GM12878 (cell line): ENCODE results near the gene CFAP299. TPM values are rescaled to one million over a fixed set of nuclear protein-coding genes. Genes with fewer than 3 reads are reported as not detected.

Experiments used
- ATAC-seq: fragments of 200-7000 bp; cut with Tn5 transposase; 3 replicates; pipeline ENCODE4 v1.9.1; 2020; ENCODE audit warnings: mild to moderate bottlenecking, moderate library complexity
- BruUV-seq: library from RNA; stranded (reverse); fragments of 400-500 nt; replicated peaks from 2 replicates; lab custom pipeline; 2021; lab: Mats Ljungman, UMichigan
- CTCF ChIA-PET: fragments of 300-600 bp; sonication (Branson Sonifier 250); formaldehyde crosslinking; extraction: SDS; loops from one replicate; lab custom pipeline; 2021; ENCODE audit warnings: inconsistent platforms; lab: Yijun Ruan, JAX
- POLR2A ChIA-PET: fragments of 350-600 bp; formaldehyde crosslinking; extraction: SDS; loops from one replicate; lab custom pipeline; 2021; ENCODE audit warnings: inconsistent platforms; lab: Charles Lee
- RAD21 ChIA-PET: fragments of 300-600 bp; sonication (Branson Sonifier 250); formaldehyde crosslinking; loops from one replicate; lab custom pipeline; 2023; ENCODE audit warnings: antibody characterized with exemption; ENCODE audit not compliant: unreplicated experiment; lab: Charles Lee
- SMC1A ChIA-PET: fragments of 300-600 bp; sonication (Branson Sonifier 250); formaldehyde crosslinking; loops from one replicate; lab custom pipeline; 2023; ENCODE audit not compliant: unreplicated experiment, uncharacterized antibody; lab: Charles Lee
- DNase-seq: peaks from one replicate; pipeline ENCODE4 v3.0.0-alpha.2; 2011; ENCODE audit warnings: low read depth, low spot score
- FAIRE-seq: peaks from 3 replicates; lab custom pipeline; 2011; peaks lifted over from hg19 to GRCh38; lab: Jason Lieb, UNC
- H2AFZ ChIP-seq: 2 replicates; pipeline ENCODE4 v1.6.0; 2011; ENCODE audit warnings: low read depth, low read length, control low read depth; ENCODE audit not compliant: control insufficient read depth
- H3K27ac ChIP-seq: 2 replicates; pipeline ENCODE4 v1.5.1; 2011; ENCODE audit warnings: control low read depth; ENCODE audit not compliant: control insufficient read depth, insufficient read depth
- H3K27me3 ChIP-seq, 2 experiments: replicated peaks in 1 of 2; 2 replicates each; pipeline versions ENCODE4 v1.6.0 to v1.6.1; 2011; ENCODE audit warnings: low read length in 1 of 2; ENCODE audit not compliant: control insufficient read depth in 2 of 2, insufficient read depth in 2 of 2
- H3K36me3 ChIP-seq, 2 experiments: 2 replicates each; pipeline ENCODE4 v1.5.1; 2011; ENCODE audit warnings: low read length in 1 of 2; ENCODE audit not compliant: control insufficient read depth in 2 of 2, insufficient read depth in 2 of 2
- H3K4me1 ChIP-seq: 2 replicates; pipeline ENCODE4 v1.6.1; 2011; ENCODE audit warnings: mild to moderate bottlenecking, low read length, moderate library complexity, mixed read lengths; ENCODE audit not compliant: control insufficient read depth, insufficient read depth
- H3K4me2 ChIP-seq: 2 replicates; pipeline ENCODE4 v1.6.0; 2011; ENCODE audit warnings: control low read depth; ENCODE audit not compliant: control insufficient read depth, insufficient read depth
- H3K4me3 ChIP-seq: fragments of 200-600 bp; sonication (generic); 2 replicates; pipeline ENCODE4 v1.5.1; 2016
- H3K79me2 ChIP-seq: 2 replicates; pipeline ENCODE4 v1.6.0; 2011; ENCODE audit warnings: low read length; ENCODE audit not compliant: control insufficient read depth, insufficient read depth
- H3K9ac ChIP-seq: 2 replicates; pipeline ENCODE4 v1.8.0; 2011; ENCODE audit warnings: low read length, control low read depth, mixed read lengths; ENCODE audit not compliant: control insufficient read depth, insufficient read depth
- H3K9me3 ChIP-seq: replicated peaks from 3 replicates; pipeline ENCODE4 v1.5.1; 2011; ENCODE audit warnings: mild to moderate bottlenecking, low read length; ENCODE audit not compliant: control insufficient read depth, insufficient read depth
- H4K20me1 ChIP-seq: 2 replicates; pipeline ENCODE4 v1.6.0; 2011; ENCODE audit not compliant: control insufficient read depth, insufficient read depth
- E4F1 ChIP-seq: fragments of 450-650 bp; IDR thresholded peaks from 2 replicates; pipeline ENCODE4 v1.6.1; 2018; ENCODE audit warnings: borderline replicate concordance, mild to moderate bottlenecking; ENCODE audit not compliant: partially characterized antibody
- EED ChIP-seq: sonication (generic); IDR thresholded peaks from 2 replicates; pipeline ENCODE4 v1.6.1; 2016; ENCODE audit warnings: antibody characterized with exemption, low read depth
- PML ChIP-seq: IDR thresholded peaks from 2 replicates; pipeline ENCODE4 v1.6.1; 2012; ENCODE audit warnings: low read length, inconsistent platforms
- STAT3 ChIP-seq: IDR thresholded peaks from 2 replicates; pipeline ENCODE4 v1.6.1; 2011; ENCODE audit warnings: low read depth, low read length, improper control_type of control experiment
- WGBS: methylation state at CpG from one replicate; pipeline ENCODE4 v1.1.6; 2016; ENCODE audit warnings: low lambda C conversion rate; ENCODE audit not compliant: insufficient replicate concordance, insufficient coverage; ENCODE audit errors: missing lambda C conversion rate; 5-methylcytosine and 5-hydroxymethylcytosine counted together
- in situ Hi-C: fragments of 300-500 bp; cut with MboI; formaldehyde crosslinking; loops from 9 replicates; pipeline ENCODE4 v1.14.3; 2018; ENCODE audit warnings: mixed read lengths
- intact Hi-C: fragments of 100-400 bp; cut with micrococcal nuclease; formaldehyde crosslinking; loops from one replicate; pipeline ENCODE4 v1.14.2; 2022; ENCODE audit not compliant: unreplicated experiment
- polyA plus RNA-seq, 11 experiments: library from polyadenylated mRNA; depleted of rRNA in 4 of 11; unstranded in 6 of 11; stranded (reverse) in 5 of 11; fragments of >200 nt; fragmentation: Nextera tagmentation in 4 of 11; fragmentation: Illumina TruSeq in 1 of 11; extraction: Ambion mirVana in 4 of 11; extraction: Trizol in 1 of 11; gene quantifications; 1 replicate in 1 of 11; 2 replicates in 10 of 11; pipeline versions ENCODE4 v1.2.1 to v1.2.3, GENCODE V29; 2011 to 2016; ENCODE audit warnings: inconsistent platforms in 2 of 11, missing spikeins in 2 of 11, low read depth in 1 of 11
- total RNA-seq, 4 experiments: library from RNA; depleted of rRNA in 3 of 4; stranded (reverse); fragments of >200 nt in 3 of 4; fragmentation: Illumina TruSeq in 1 of 4; extraction: Trizol in 1 of 4; gene quantifications; 2 replicates each; pipeline versions ENCODE4 v1.2.1 to v1.2.3, GENCODE V29; 2013 to 2021
- TF ChIP-seq, protein P1 (sequence below): IDR thresholded peaks from 2 replicates; pipeline ENCODE4 v1.6.1; 2011; ENCODE audit warnings: low read depth, mild to moderate bottlenecking, low read length, moderate library complexity, borderline replicate concordance; ENCODE audit errors: extremely low read depth
- TF ChIP-seq, protein P2 (sequence below): fragments of 450-650 bp; IDR thresholded peaks from 2 replicates; pipeline ENCODE4 v1.6.1; 2017; ENCODE audit warnings: mild to moderate bottlenecking, moderate library complexity

CFAP299 gene
- total and polyA plus RNA-seq, 10 of the 15 experiments (the other 5 are each of a cell fraction or from before 2014, with no cell fraction given) = 0.06 to 0.34 TPM; not detected in 8

DNA sequence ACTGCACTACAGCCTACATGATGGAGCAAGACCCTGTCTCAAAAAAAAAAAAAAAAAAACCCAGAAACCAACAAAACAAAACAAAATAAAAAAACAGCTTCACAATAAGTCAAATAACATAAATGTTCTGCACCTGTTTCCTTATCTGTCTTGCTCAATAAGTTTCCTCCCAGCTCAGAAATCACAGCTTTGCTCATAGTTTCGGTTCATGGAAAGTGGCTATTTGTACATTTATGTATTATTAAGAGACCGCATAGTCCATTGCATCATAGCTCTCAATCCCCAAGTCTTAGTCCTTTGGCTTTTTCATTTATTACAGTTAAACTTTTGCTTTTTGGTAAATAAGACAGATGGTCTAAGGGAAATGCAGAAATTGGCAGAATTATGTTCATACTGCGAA lies 24.4 kb upstream of the CFAP299 start:
- CTCF ChIA-PET = interaction anchor here (1.0 kb wide), 1 partner anchor 90 kb away, joined by 3 read pairs; no protein-coding TSS in a partner anchor
- no peak overlapping the region for H3K27ac ChIP-seq
- POLR2A ChIA-PET = interaction anchor here (0.6 to 0.7 kb wide), 2 partner anchors 19 to 1530 kb away, joined by 3 to 5 read pairs; no protein-coding TSS in a partner anchor
- no peak for TF ChIP-seq E4F1
- TF ChIP-seq, protein P1, sequence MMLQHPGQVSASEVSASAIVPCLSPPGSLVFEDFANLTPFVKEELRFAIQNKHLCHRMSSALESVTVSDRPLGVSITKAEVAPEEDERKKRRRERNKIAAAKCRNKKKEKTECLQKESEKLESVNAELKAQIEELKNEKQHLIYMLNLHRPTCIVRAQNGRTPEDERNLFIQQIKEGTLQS = no peak
- no peak for FAIRE-seq
- DNase-seq = no peak
- H3K4me2 ChIP-seq = no peak overlapping the region
- SMC1A ChIA-PET = interaction anchor here (0.9 to 1.7 kb wide), 2 partner anchors 12 to 91 kb away, joined by 4 to 6 read pairs; no protein-coding TSS in a partner anchor
- 32% methylated on average over 3 of the region's 3 CpGs for WGBS
- no peaks in the 10 kb centered on the region; a peak in 1 of 4 replicates for H3K27me3 ChIP-seq
- intact Hi-C loops (no loop called here), in situ Hi-C loops (no loop called here)
- H3K79me2 ChIP-seq = no peaks in the 10 kb centered on the region
- RAD21 ChIA-PET = no interaction called here
- H4K20me1 ChIP-seq = no peaks in the 10 kb centered on the region
- H3K4me1 ChIP-seq = no peaks in the 10 kb centered on the region
- H3K4me3 ChIP-seq = no peak overlapping the region
- BruUV-seq = no TSS peak
- ATAC-seq = no peak
- no peak overlapping the region for H3K9ac ChIP-seq
- H2AFZ ChIP-seq = no peak overlapping the region
- H3K9me3 ChIP-seq = no peaks in the 10 kb centered on the region
- H3K36me3 ChIP-seq = no peaks in the 10 kb centered on the region

DNA sequence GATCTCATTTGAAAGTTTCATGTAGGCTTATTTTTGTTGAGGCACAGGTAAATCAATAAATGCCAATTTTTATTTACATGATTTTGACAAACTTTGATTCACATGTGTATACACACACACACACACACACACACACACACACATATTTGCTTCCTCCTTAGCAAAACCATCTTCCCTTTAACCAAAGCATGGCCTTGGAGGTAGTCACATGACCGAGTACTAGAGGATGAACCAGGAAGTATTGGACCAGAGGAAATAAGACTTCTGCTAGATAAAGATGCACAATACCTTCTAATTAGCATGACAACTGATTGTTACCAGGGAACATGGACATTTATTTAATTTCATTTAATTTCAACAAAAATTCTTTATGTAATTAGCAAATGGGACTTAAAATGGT lies 23.4 kb upstream of the CFAP299 start:
- FAIRE-seq (no peak), ATAC-seq (no peak), DNase-seq (no peak)
- SMC1A ChIA-PET = no interaction called here
- CTCF ChIA-PET = no interaction called here
- Histone ChIP-seq H3K79me2 (no peaks in the 10 kb centered on the region), H3K4me1 (no peaks in the 10 kb centered on the region), H3K4me2 (no peak overlapping the region), H4K20me1 (no peaks in the 10 kb centered on the region), H3K9ac (no peak overlapping the region), H2AFZ (no peak overlapping the region), H3K9me3 (no peaks in the 10 kb centered on the region), H3K27me3 (no peaks in the 10 kb centered on the region; a peak in 1 of 4 replicates), H3K36me3 (no peaks in the 10 kb centered on the region), H3K4me3 (no peak overlapping the region), H3K27ac (no peak overlapping the region)
- intact Hi-C loops = no loop called here
- WGBS = 0% methylated on average over 1 of the region's 1 CpG
- POLR2A ChIA-PET = no interaction called here
- BruUV-seq = no TSS peak
- TF ChIP-seq STAT3 (no peak), E4F1 (no peak), PML (no peak), EED (no peak)
- TF ChIP-seq, protein P2, sequence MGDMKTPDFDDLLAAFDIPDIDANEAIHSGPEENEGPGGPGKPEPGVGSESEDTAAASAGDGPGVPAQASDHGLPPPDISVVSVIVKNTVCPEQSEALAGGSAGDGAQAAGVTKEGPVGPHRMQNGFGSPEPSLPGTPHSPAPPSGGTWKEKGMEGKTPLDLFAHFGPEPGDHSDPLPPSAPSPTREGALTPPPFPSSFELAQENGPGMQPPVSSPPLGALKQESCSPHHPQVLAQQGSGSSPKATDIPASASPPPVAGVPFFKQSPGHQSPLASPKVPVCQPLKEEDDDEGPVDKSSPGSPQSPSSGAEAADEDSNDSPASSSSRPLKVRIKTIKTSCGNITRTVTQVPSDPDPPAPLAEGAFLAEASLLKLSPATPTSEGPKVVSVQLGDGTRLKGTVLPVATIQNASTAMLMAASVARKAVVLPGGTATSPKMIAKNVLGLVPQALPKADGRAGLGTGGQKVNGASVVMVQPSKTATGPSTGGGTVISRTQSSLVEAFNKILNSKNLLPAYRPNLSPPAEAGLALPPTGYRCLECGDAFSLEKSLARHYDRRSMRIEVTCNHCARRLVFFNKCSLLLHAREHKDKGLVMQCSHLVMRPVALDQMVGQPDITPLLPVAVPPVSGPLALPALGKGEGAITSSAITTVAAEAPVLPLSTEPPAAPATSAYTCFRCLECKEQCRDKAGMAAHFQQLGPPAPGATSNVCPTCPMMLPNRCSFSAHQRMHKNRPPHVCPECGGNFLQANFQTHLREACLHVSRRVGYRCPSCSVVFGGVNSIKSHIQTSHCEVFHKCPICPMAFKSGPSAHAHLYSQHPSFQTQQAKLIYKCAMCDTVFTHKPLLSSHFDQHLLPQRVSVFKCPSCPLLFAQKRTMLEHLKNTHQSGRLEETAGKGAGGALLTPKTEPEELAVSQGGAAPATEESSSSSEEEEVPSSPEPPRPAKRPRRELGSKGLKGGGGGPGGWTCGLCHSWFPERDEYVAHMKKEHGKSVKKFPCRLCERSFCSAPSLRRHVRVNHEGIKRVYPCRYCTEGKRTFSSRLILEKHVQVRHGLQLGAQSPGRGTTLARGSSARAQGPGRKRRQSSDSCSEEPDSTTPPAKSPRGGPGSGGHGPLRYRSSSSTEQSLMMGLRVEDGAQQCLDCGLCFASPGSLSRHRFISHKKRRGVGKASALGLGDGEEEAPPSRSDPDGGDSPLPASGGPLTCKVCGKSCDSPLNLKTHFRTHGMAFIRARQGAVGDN = no peak
- RAD21 ChIA-PET = no interaction called here
- in situ Hi-C loops = no loop called here
